Measurements from ENCODE around the gene PCP4. TPM values are rescaled to one million over a fixed set of nuclear protein-coding genes. Genes with fewer than 3 reads are reported as not detected.

The PCP4 gene
- polyA plus RNA-seq, 4 donors, result 8.7 to 14.7 (median 11.6) TPM

DNA sequence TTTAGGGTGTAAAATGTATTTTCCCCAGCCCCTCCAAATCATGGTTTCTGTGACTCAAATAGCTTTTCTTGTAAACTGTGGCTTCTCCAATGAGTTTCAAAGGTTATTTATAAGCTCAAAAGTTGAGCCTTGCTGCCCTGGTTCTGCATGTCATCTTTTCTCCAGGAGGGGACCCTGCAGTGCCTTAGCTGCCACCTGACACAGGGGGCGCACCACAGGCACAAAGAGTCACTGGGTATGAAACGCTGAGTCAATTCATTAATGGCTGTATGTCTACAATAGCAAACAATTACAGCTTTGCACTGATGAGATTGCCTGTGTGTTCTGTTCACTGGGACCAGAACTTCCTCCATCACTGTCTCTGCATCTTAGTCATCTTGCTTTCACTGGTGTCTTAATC lies 100.8 kb downstream of the PCP4 start:
- DNase-seq (ENCODE audit: low read depth in 4 of 4, low spot score in 3 of 4), result no peak

DNA sequence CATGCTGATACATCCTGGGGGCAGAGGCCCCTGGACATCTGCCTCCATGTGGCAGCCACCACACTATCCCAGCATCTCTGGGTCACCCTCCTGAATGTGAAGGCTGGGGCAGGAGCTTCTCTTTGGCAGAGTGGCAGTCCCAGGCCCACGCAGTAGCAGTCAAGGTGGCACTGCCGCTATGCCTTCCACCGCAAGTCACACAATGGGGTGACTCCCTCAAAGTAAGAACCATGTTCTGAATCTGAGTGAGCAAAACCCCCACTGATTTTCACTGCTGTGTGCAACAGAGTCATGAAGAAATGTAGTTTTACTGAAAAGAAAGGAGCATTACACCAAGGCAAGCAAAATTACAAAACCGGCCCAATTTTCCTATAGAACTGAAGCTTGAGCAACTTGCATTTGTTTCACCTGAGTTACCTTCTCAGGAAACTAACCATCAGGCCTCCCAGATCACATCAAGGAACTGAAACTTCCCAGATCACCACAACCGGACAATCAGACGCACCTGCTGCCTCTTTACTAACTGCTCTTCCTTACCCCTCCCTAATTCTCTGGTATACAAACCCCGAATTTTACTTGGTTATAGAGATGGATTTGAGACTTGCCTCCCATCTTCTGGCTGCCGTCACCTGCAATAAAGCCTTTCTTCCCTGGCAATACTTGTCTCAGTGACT lies 102.6 kb downstream of the PCP4 start:
- no peak for DNase-seq (ENCODE audit: low read depth in 4 of 4, low spot score in 3 of 4)

DNA sequence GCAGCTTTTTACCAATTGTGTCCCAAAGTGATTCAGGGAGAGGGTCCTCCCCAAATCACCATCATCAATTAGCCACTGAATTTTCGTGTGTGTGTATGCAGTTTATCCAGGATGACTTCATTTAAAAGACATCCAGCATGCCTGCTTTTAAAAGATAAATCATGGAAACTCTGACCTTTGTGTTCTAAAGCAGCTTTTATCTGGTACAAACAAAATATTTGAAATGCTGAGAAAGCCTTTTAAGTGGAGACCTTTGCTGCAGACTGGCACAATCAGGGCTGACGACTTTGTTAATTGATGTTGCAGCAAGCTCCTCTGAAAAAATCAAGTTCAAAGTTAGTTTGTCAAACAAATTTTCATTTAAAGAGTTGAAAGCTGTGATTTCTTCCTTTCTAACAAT lies 104.7 kb downstream of the PCP4 start:
- no peak for DNase-seq (ENCODE audit: low read depth in 4 of 4, low spot score in 3 of 4)

DNA sequence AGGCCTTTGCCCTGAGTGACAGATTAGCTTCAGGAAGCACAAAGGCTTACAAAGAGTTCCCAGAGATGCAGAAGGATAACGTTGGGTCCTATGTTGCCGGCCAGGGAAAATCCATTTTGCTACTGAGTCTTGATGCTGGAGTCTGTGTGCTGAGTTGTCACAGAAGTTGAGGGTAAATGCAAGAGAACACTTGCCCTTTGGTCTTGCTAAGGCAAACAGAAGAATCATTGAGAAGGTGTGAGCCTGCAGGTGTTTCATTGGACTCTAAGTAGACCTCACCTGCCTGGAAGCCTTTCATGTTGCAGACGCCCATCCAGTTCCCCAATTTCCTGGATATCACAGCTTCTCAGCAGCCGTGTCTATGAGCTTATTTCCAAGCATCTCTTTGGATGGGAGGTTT lies 105.2 kb downstream of the PCP4 start:
- no peak for DNase-seq (ENCODE audit: low read depth in 4 of 4, low spot score in 3 of 4)

DNA sequence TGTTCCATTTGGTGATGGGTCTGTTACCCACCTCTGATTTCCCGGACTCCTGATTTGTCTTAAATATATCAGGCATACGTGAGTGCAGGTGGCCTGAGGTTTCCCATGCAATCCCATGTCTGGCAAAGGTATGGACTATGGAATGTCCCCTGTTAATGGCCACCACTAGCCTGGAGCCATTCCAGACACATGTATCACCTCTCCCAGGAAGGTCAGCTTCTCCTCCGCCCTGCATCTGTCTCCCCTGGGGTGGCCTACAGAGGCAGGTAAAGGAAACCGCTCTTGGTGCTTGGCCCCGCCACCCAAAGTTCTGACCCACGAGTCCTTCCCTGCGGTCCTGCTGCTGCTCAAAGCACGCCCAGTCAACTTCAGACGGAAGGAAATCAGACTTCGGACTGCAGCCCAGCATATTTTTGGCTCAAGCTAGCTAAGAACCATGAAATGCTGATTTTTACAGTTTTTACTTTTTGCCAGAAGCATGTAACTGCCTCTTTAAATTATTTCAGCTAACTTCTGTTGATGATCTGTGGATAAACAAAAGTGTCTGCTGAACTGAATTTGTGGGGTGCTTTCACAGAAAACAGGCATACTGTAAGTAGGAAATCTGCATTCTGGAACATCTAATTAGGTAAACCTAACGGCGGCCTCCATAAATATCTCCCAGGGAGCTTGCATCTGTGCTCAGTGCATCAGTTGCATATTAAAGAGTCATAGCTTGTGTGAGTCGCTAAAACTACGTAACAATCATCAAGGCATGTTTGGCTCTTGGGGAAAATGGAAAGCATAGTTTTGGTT lies 105.9 kb downstream of the PCP4 start:
- DNase-seq (ENCODE audit: low read depth in 4 of 4, low spot score in 3 of 4), result no peak

DNA sequence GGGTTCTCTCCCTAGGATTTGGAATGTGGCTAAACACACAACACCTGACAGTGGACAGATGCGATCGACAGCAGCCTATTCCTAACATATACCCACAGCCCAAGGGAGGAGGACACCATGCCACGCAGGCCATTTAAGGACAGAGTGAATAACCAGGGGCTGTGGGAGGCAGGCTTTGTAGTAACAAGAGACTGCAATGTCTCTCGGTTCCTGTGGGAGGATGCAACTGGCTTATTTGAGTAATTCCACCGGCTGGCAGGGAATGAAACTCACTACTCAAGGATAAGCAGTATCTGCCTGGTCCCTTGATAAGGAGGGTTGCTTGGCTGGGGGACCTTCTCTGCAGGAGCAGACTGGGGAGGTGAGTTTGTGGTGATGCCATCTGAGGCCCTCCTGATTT lies 109.6 kb downstream of the PCP4 start:
- DNase-seq (ENCODE audit: low read depth in 4 of 4, low spot score in 3 of 4), result peak in 1 of 4 donors; percentile 29

Other genes starting within 250 kb of the PCP4 start
- 1 to 10 TPM in 1 of 4 donors, under 1 TPM in 3; 0.46 to 1.1 (median 0.88) TPM for gene IGSF5, start 122.3 kb upstream of the PCP4 start, polyA plus RNA-seq (ENCODE audit: insufficient read length in 4 of 4)